HFF-Myc (cell line): ENCODE measurements around the gene AFDN.

Source experiments
- DNase-seq: peaks from one replicate; pipeline ENCODE4 v3.0.0-alpha.2; 2011; ENCODE audit warnings: low read depth; ENCODE audit errors: extremely low read depth
- H3K4me3 ChIP-seq: replicated peaks from 2 replicates; pipeline ENCODE4 v1.5.1; 2011; ENCODE audit warnings: low read depth, mild to moderate bottlenecking, control low read depth, low read length
- TF ChIP-seq, protein P1 (sequence below): IDR thresholded peaks from 2 replicates; pipeline ENCODE4 v1.5.1; 2012; ENCODE audit warnings: mild to moderate bottlenecking, low read depth, low read length, control low read depth; ENCODE audit errors: missing control alignments

The AFDN gene

DNA sequence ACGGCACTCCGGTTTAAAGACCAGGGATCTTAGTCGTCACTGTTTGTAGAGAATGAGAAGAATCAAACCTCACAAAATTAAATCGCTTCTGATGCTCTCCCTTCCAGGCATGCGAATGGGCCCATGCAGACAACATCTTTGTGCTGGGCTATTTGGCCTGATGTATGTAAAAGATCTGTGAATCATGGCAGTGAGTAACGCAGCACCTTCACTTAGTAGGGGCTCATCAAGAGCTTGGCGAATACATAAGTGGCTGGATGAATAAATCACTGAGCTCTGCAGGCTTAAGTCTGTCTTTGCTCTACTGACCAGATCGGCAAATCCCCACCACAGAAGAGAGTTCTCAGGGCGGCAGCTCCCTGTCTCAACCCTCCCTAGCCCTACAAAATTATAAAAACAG, 44.8 kb upstream of the AFDN start:
- TF ChIP-seq, protein P1, sequence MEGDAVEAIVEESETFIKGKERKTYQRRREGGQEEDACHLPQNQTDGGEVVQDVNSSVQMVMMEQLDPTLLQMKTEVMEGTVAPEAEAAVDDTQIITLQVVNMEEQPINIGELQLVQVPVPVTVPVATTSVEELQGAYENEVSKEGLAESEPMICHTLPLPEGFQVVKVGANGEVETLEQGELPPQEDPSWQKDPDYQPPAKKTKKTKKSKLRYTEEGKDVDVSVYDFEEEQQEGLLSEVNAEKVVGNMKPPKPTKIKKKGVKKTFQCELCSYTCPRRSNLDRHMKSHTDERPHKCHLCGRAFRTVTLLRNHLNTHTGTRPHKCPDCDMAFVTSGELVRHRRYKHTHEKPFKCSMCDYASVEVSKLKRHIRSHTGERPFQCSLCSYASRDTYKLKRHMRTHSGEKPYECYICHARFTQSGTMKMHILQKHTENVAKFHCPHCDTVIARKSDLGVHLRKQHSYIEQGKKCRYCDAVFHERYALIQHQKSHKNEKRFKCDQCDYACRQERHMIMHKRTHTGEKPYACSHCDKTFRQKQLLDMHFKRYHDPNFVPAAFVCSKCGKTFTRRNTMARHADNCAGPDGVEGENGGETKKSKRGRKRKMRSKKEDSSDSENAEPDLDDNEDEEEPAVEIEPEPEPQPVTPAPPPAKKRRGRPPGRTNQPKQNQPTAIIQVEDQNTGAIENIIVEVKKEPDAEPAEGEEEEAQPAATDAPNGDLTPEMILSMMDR, result no peak
- no peak overlapping the region for H3K4me3 ChIP-seq
- no peak for DNase-seq

GRCh38 chr6:167782698-167783517, 43.8 kb upstream of the AFDN start:
- TF ChIP-seq, protein P1, result no peak
- DNase-seq, result no peak
- H3K4me3 ChIP-seq, result no peak overlapping the region

DNA sequence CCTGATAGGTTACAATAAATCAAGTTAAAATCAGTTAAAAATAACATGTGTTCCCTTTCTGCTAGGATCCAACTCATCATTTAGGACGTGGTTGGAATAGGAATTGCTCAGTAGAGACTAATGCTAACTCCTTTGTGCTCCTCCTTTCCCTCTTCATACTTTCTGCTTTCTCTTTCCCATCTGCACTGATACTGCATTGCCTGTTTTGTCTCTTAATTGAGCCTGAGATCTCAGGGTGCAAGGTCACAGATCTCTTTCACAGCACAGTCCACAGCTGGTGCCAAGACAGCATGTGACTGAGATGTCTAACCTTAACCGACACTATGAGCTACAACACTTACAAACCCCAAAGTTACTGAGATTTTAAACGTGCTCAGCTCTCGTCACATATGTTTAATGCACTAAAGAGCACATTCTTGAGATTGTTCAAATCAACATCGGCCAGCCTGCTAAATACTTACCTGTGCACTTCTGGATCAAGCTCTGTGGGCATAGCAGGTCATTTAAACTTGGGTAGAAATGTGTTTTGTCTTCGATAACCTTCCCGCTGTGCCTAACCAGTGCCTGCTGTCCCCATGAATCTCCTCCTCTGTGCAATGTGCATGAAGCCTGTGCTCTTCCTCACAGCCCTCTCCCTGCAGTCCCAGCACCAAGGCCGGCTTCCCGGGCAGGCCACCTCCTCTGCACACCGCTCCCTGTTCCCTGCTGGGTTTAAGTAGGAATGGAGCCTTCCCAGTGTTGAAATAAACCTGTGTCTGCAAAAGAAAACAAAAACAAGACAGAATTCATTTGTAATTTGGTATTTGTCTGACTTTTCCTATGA, 39.6 kb upstream of the AFDN start:
- H3K4me3 ChIP-seq, result no peak overlapping the region
- TF ChIP-seq, protein P1, result no peak
- DNase-seq, result no peak

DNA sequence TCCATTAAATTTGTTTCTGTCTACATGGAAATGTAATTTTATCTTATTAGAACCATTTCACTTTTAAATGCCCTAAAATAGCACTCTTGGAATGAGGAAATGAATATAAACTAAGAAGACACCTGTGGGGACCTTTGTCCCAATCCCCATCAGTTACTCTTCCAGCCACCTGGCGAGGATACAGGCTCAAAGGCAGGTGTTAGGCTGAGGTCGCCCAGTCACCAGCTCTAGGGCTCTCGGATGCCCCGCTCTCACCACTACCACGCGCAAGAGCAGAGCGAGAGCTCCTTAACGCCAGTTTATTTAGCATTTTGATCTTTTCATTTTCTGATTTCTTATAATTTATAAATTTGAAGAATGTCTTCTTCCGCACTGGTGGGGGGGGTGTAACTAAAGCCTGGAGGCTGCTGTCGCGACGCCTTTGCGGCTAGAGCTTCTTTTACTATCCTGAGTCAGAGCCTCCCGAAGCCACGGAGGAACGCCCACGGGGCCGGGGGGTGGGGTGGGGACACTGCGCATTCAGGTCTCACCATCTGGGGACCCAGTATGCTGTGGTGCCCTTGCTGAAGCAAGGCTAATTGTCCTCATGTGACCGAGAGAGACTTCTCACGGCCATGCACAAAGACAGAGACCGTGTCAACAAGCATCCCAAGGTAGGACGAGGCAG, 38.7 kb upstream of the AFDN start:
- H3K4me3 ChIP-seq, result no peak overlapping the region
- no peak for DNase-seq
- TF ChIP-seq, protein P1, result no peak

- DNase-seq, result no peak
- TF ChIP-seq, protein P1, result no peak
- no peak overlapping the region for H3K4me3 ChIP-seq
Measured at GRCh38 chr6:167788563-167788903, 38.2 kb upstream of the AFDN start.

DNA sequence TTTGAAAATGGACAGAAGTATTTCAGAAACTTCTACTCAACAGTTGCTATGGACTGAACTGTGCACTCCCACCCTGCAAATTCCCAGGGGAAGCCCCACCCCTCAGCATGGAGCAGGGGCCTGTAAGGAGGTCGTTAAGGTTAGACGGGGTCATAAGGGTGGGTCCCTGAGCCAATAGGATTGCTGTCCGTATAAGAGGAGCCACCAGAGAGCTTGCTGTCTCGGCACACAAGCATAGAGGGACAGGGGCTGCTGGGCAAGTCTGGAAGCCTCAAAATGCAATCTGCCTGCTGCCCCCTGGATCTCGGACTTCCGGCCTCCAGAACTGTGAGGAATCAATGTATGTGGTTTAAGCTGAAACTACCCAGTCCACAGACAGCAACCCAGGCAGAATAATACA, 37.4 kb upstream of the AFDN start:
- TF ChIP-seq, protein P1, result no peak
- no peak for DNase-seq
- H3K4me3 ChIP-seq, result no peak overlapping the region
